A549 (cell line): Measurements from ENCODE around the gene CFAP58. TPM values are rescaled to one million over a fixed set of nuclear protein-coding genes. Genes with fewer than 3 reads are reported as not detected.

Source experiments
- ATAC-seq, 2 experiments: fragments of 200-7000 bp in 1 of 2; fragments of >200 bp in 1 of 2; cut with Nextera tagmentation in 1 of 2; cut with Tn5 transposase in 1 of 2; 3 replicates each; pipeline versions ENCODE4 v1.8.0 to v1.9.1; 2018 to 2020; ENCODE audit warnings: mild to moderate bottlenecking in 1 of 2, moderate library complexity in 1 of 2
- CTCF ChIA-PET: fragments of 300-600 bp; sonication (Branson Sonifier 250); formaldehyde crosslinking; extraction: SDS; loops from one replicate; lab custom pipeline; 2021; ENCODE audit warnings: antibody characterized with exemption, inconsistent platforms; lab: Yijun Ruan, JAX
- POLR2A ChIA-PET: fragments of 350-600 bp; formaldehyde crosslinking; extraction: SDS; loops from one replicate; lab custom pipeline; 2021; ENCODE audit warnings: antibody characterized with exemption, inconsistent platforms; lab: Yijun Ruan, JAX
- DNase-seq, 2 experiments: peaks; one replicate each; pipeline versions ENCODE4 v3.0.0 to v3.0.0-alpha.2; 2011 to 2016; ENCODE audit warnings: low read depth in 1 of 2, low spot score in 1 of 2
- FAIRE-seq: peaks from 2 replicates; lab custom pipeline; 2011; peaks lifted over from hg19 to GRCh38; lab: Jason Lieb, UNC
- H3K27ac ChIP-seq, 2 experiments: fragments of >200 bp; sonication (Bioruptor Twin); formaldehyde crosslinking; 3 replicates each; pipeline ENCODE4 v1.5.1; 2016 to 2017
- H3K4me1 ChIP-seq: fragments of >200 bp; sonication (Bioruptor Twin); formaldehyde crosslinking; 3 replicates; pipeline ENCODE4 v1.6.1; 2016
- H3K4me2 ChIP-seq: fragments of >200 bp; sonication (Bioruptor Twin); formaldehyde crosslinking; 3 replicates; pipeline ENCODE4 v1.6.1; 2016
- H3K4me3 ChIP-seq: fragments of >200 bp; sonication (Bioruptor Twin); formaldehyde crosslinking; 3 replicates; pipeline ENCODE4 v1.5.1; 2016
- H3K9me3 ChIP-seq: fragments of >200 bp; sonication (Bioruptor Twin); formaldehyde crosslinking; 3 replicates; pipeline ENCODE4 v1.6.1; 2016
- CBX2 ChIP-seq: fragments of 200-600 bp; sonication (generic); IDR thresholded peaks from 2 replicates; pipeline ENCODE4 v1.6.1; 2016; ENCODE audit warnings: low read depth, mild to moderate bottlenecking, borderline replicate concordance
- CBX8 ChIP-seq: fragments of 200-600 bp; sonication (generic); IDR thresholded peaks from 2 replicates; pipeline ENCODE4 v1.6.1; 2016
- CTCF ChIP-seq: fragments of >200 bp; sonication (Bioruptor Twin); formaldehyde crosslinking; IDR thresholded peaks from 3 replicates; pipeline ENCODE4 v1.5.1; 2016
- EHF ChIP-seq: fragments of 250-450 bp; sonication (Bioruptor Pico); IDR thresholded peaks from 2 replicates; pipeline ENCODE4 v1.5.0; 2020; ENCODE audit warnings: mild to moderate bottlenecking
- FOXS1 ChIP-seq: fragments of 250-450 bp; sonication (Bioruptor Pico); IDR thresholded peaks from 2 replicates; pipeline ENCODE4 v1.5.0; 2020; ENCODE audit warnings: mild to moderate bottlenecking, moderate library complexity
- HES2 ChIP-seq: fragments of >200 bp; sonication (Bioruptor Twin); formaldehyde crosslinking; IDR thresholded peaks from 2 replicates; pipeline ENCODE4 v1.6.1; 2016
- HEYL ChIP-seq: fragments of 250-450 bp; sonication (Bioruptor Pico); IDR thresholded peaks from 2 replicates; pipeline ENCODE4 v1.8.0; 2021; ENCODE audit warnings: mild to moderate bottlenecking, moderate library complexity
- HMGXB4 ChIP-seq: fragments of 250-450 bp; sonication (Bioruptor Pico); IDR thresholded peaks from 2 replicates; pipeline ENCODE4 v1.5.0; 2021; ENCODE audit warnings: mild to moderate bottlenecking, moderate library complexity, borderline replicate concordance
- HOXB13 ChIP-seq: fragments of 250-450 bp; sonication (Bioruptor Pico); IDR thresholded peaks from 2 replicates; pipeline ENCODE4 v1.5.0; 2020; ENCODE audit warnings: low read depth, mild to moderate bottlenecking, moderate library complexity
- MAFK ChIP-seq: fragments of 450-650 bp; IDR thresholded peaks from 2 replicates; pipeline ENCODE4 v1.6.1; 2014; ENCODE audit not compliant: partially characterized antibody
- MAZ ChIP-seq: fragments of 150-350 bp; IDR thresholded peaks from 2 replicates; pipeline ENCODE4 v1.6.1; 2014; ENCODE audit warnings: antibody characterized with exemption, low read depth, low read length, borderline replicate concordance
- MYC ChIP-seq: IDR thresholded peaks from 2 replicates; pipeline ENCODE4 v1.6.1; 2012; ENCODE audit warnings: mild to moderate bottlenecking, inconsistent platforms, low read length, improper control_type of control experiment, borderline replicate concordance
- NPAS2 ChIP-seq: fragments of 250-450 bp; sonication (Bioruptor Pico); IDR thresholded peaks from 2 replicates; pipeline ENCODE4 v1.8.0; 2022; ENCODE audit warnings: mild to moderate bottlenecking, moderate library complexity, borderline replicate concordance
- NR3C1 ChIP-seq: fragments of >200 bp; sonication (Bioruptor Twin); formaldehyde crosslinking; IDR thresholded peaks from 3 replicates; pipeline ENCODE4 v1.6.1; 2017
- POLR2A ChIP-seq: IDR thresholded peaks from 2 replicates; pipeline ENCODE4 v1.6.1; 2012; ENCODE audit warnings: mild to moderate bottlenecking, low read length
- RARB ChIP-seq: fragments of 250-450 bp; sonication (Bioruptor Pico); IDR thresholded peaks from 2 replicates; pipeline ENCODE4 v1.8.0; 2021; ENCODE audit warnings: mild to moderate bottlenecking, moderate library complexity
- RNF2 ChIP-seq: fragments of 200-600 bp; sonication (generic); IDR thresholded peaks from 2 replicates; pipeline ENCODE4 v1.6.1; 2016; ENCODE audit warnings: low read depth, mild to moderate bottlenecking, antibody characterized with exemption, moderate library complexity, borderline replicate concordance
- USF2 ChIP-seq: fragments of 450-650 bp; IDR thresholded peaks from 2 replicates; pipeline ENCODE4 v1.6.1; 2014; ENCODE audit warnings: antibody characterized with exemption
- ZFP36 ChIP-seq: fragments of 450-650 bp; IDR thresholded peaks from 2 replicates; pipeline ENCODE4 v1.6.1; 2014; ENCODE audit warnings: borderline replicate concordance; ENCODE audit not compliant: partially characterized antibody
- WGBS: methylation state at CpG from one replicate; pipeline ENCODE4 v1.1.6; 2017; ENCODE audit errors: missing lambda C conversion rate; 5-methylcytosine and 5-hydroxymethylcytosine counted together
- polyA plus RNA-seq, 4 experiments: library from polyadenylated mRNA; depleted of rRNA in 3 of 4; stranded (reverse); fragments of >200 nt; fragmentation: RNase III in 1 of 4; extraction: RNeasy Plus Mini Kit Qiagen cat#74134 plus additional on column Dnase treatment in 1 of 4; gene quantifications; 2 replicates in 3 of 4; 3 replicates in 1 of 4; pipeline ENCODE4 v1.2.3, GENCODE V29; 2011 to 2017

The CFAP58 gene
- polyA plus RNA-seq, 2 of the 4 experiments (the other 2 are of a cell fraction): 0.22 to 0.25 TPM

GRCh38 chr10:104334965-104335650 is 18.5 kb upstream of the CFAP58 start:
- no peak for DNase-seq
- peak overlapping the region; percentile 88 for H3K4me2 ChIP-seq
- POLR2A ChIA-PET: no interaction called here
- no peak overlapping the region for H3K4me3 ChIP-seq
- WGBS: 92% methylated on average over 13 of the region's 13 CpGs
- CTCF ChIA-PET: interaction anchor here (1.1 to 7.4 kb wide), 8 partner anchors 11 to 45 kb away, joined by 3 to 67 read pairs (median 6); partner anchors contain the start of gene CFAP58
- FAIRE-seq: no peak
- H3K27ac ChIP-seq: peak overlapping the region in 1 of 2 experiments; percentile 93; a peak in 3 of 6 replicates
- no peaks in the 10 kb centered on the region for H3K9me3 ChIP-seq
- TF ChIP-seq MAZ: no peak
- no peak for TF ChIP-seq USF2
- TF ChIP-seq CTCF: no peak
- no peak for TF ChIP-seq HEYL (CRISPR knock-in tag)
- TF ChIP-seq FOXS1 (CRISPR knock-in tag): no peak
- no peak for TF ChIP-seq CBX2
- no peak for TF ChIP-seq EHF (CRISPR knock-in tag)
- no peak for TF ChIP-seq CBX8
- no peak for TF ChIP-seq HMGXB4 (CRISPR knock-in tag)
- no peak for TF ChIP-seq POLR2A
- TF ChIP-seq, all 56 proteins: peak for 0
- no peak for ATAC-seq
- H3K4me1 ChIP-seq: peaks cover 65% of the 10 kb centered on the region

- H3K9me3 ChIP-seq: no peaks in the 10 kb centered on the region
- H3K27ac ChIP-seq: peak overlapping the region; percentile 85 to 93
- peak overlapping the region; percentile 67 for H3K4me3 ChIP-seq
- ATAC-seq: no peak
- 19% methylated on average over 12 of the region's 12 CpGs for WGBS
- CTCF ChIA-PET: interaction anchor here (1.2 to 7.4 kb wide), 7 partner anchors 13 to 63 kb away, joined by 4 to 67 read pairs (median 16); partner anchors contain the start of gene CFAP58
- DNase-seq: no peak
- POLR2A ChIA-PET: interaction anchor here (1.4 to 2.5 kb wide), 4 partner anchors 7 to 215 kb away, joined by 3 to 17 read pairs (median 11); partner anchors contain the start of gene SFR1
- no peak for FAIRE-seq
- peak overlapping the region; percentile 88 for H3K4me2 ChIP-seq
- peaks cover 52% of the 10 kb centered on the region for H3K4me1 ChIP-seq
- no peak for TF ChIP-seq HES2
- no peak for TF ChIP-seq RNF2
- TF ChIP-seq RARB (CRISPR knock-in tag): no peak
- no peak for TF ChIP-seq MAFK
- TF ChIP-seq NR3C1: no peak
- no peak for TF ChIP-seq HOXB13 (CRISPR knock-in tag)
- TF ChIP-seq NPAS2 (CRISPR knock-in tag): no peak
- no peak for TF ChIP-seq FOXS1 (CRISPR knock-in tag)
- TF ChIP-seq ZFP36: no peak
- TF ChIP-seq MYC: no peak
Measured at GRCh38 chr10:104336821-104337467, 16.7 kb upstream of the CFAP58 start.
